IPS-15b (cell line): ENCODE data around the gene ODF2L.

Source experiments
- H3K27me3 ChIP-seq: one replicate; pipeline ENCODE4 v1.6.1; 2013; ENCODE audit warnings: low read length; ENCODE audit not compliant: control insufficient read depth, insufficient read depth
- H3K36me3 ChIP-seq: one replicate; pipeline ENCODE4 v1.6.1; 2013; ENCODE audit warnings: low read length; ENCODE audit not compliant: control insufficient read depth, insufficient read depth
- H3K4me1 ChIP-seq: one replicate; pipeline ENCODE4 v1.6.1; 2013; ENCODE audit warnings: mild to moderate bottlenecking, low read length; ENCODE audit not compliant: control insufficient read depth, insufficient read depth
- H3K4me3 ChIP-seq: one replicate; pipeline ENCODE4 v1.5.1; 2013; ENCODE audit warnings: low read depth, low read length
- H3K9ac ChIP-seq: one replicate; pipeline ENCODE4 v1.6.1; 2013; ENCODE audit warnings: low read depth, mild to moderate bottlenecking, low read length
- H3K9me3 ChIP-seq: one replicate; pipeline ENCODE4 v1.6.1; 2013; ENCODE audit warnings: mild to moderate bottlenecking, low read length; ENCODE audit not compliant: control insufficient read depth, insufficient read depth

ODF2L gene

GRCh38 chr1:86303041-86303690, 93.0 kb downstream of the ODF2L start:
- Histone ChIP-seq H3K4me1 (no peaks in the 10 kb centered on the region), H3K4me3 (no peak overlapping the region), H3K36me3 (no peaks in the 10 kb centered on the region), H3K27me3 (no peaks in the 10 kb centered on the region), H3K9ac (no peak overlapping the region), H3K9me3 (no peaks in the 10 kb centered on the region)
